Tibial nerve (tissue), 4 donors: ENCODE measurements around the gene SIM1.

Source experiments
- EP300 ChIP-seq, 2 donors: sonication (generic); formaldehyde crosslinking; IDR thresholded peaks; one replicate each; pipeline ENCODE4 v1.6.1; 2017; ENCODE audit warnings: antibody characterized with exemption in 2 of 2, mild to moderate bottlenecking in 1 of 2
- TF ChIP-seq, protein P1 (sequence below), 5 experiments: fragments of 200-600 bp in 3 of 5; fragments of 450-650 bp in 2 of 5; sonication (generic) in 3 of 5; IDR thresholded peaks; one replicate each; pipeline ENCODE4 v1.5.1; 2016 to 2019; ENCODE audit warnings: antibody characterized with exemption in 5 of 5, mild to moderate bottlenecking in 3 of 5, moderate library complexity in 2 of 5

DNA sequence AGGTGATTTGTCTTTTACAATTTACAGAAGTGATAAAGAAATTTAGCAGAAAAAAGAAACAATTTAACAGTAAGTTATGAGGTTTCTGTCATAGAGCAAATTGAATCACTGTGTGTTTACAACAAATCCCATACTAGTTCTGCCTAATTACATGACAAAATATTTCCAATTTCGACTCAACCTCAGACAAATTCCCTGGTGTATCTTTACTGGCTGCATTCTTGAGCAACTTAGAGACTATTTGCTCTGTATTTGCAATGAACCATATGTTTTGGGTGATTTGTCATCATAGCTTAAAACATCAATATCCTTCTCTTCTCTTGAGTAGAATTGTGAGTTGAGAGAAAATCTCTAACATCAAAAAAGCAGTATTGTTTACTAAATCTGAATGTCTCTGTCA is 128.7 kb downstream of the SIM1 start:
- TF ChIP-seq, protein P1, sequence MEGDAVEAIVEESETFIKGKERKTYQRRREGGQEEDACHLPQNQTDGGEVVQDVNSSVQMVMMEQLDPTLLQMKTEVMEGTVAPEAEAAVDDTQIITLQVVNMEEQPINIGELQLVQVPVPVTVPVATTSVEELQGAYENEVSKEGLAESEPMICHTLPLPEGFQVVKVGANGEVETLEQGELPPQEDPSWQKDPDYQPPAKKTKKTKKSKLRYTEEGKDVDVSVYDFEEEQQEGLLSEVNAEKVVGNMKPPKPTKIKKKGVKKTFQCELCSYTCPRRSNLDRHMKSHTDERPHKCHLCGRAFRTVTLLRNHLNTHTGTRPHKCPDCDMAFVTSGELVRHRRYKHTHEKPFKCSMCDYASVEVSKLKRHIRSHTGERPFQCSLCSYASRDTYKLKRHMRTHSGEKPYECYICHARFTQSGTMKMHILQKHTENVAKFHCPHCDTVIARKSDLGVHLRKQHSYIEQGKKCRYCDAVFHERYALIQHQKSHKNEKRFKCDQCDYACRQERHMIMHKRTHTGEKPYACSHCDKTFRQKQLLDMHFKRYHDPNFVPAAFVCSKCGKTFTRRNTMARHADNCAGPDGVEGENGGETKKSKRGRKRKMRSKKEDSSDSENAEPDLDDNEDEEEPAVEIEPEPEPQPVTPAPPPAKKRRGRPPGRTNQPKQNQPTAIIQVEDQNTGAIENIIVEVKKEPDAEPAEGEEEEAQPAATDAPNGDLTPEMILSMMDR (IDR thresholded peaks at IDR 0.05) = no peak
- TF ChIP-seq EP300 (IDR thresholded peaks at IDR 0.05) = no peak
